ENCODE measurements around the gene SNHG17. TPM values are rescaled to one million over a fixed set of nuclear protein-coding genes. Genes with fewer than 3 reads are reported as not detected.
"Not testable (repeated sequence)": the region's sequence is repeated elsewhere in the genome, so short reads cannot be mapped to it uniquely, and the experiment has no call there.

SNHG17 gene
- total RNA-seq, 4 donors from 2014 or later = 6.0 to 12.2 (median 8.7) TPM

DNA sequence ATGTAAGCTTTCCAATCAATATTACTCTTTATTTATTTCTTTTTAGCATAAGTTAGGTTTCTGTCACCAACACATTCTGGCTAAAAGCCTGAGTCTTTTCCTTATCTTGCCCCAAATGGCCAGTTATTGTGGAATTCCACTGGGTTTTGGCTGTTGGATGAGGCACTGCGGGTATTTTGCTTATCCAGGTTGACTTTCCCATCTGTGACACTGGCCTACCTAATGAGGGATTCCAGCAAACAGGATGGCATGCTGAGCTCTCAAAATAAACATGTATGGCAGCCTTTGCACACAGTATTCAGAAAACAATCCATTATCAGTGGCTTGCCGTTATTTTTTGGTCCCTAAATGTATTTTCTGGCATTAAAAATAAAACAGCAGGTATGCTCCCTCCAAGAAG lies 31.0 kb upstream of the SNHG17 start:
- no peak for ATAC-seq
- in situ Hi-C loops (cut with MboI; ENCODE audit: low sequenced_read_pairs in 4 of 4) = no loop called here
- Histone ChIP-seq H3K27ac (no peak overlapping the region), H3K9me3 (no peaks in the 10 kb centered on the region), H3K27me3 (no peaks in the 10 kb centered on the region), H3K4me3 (no peak overlapping the region), H3K36me3 (no peaks in the 10 kb centered on the region), H3K4me1 (no peaks in the 10 kb centered on the region)
- intact Hi-C loops (cut with DNase I; ENCODE audit: low total_unique reads) = no loop called here
- no peak for TF ChIP-seq POLR2A (IDR thresholded peaks at IDR 0.05)
- TF ChIP-seq, protein P1, sequence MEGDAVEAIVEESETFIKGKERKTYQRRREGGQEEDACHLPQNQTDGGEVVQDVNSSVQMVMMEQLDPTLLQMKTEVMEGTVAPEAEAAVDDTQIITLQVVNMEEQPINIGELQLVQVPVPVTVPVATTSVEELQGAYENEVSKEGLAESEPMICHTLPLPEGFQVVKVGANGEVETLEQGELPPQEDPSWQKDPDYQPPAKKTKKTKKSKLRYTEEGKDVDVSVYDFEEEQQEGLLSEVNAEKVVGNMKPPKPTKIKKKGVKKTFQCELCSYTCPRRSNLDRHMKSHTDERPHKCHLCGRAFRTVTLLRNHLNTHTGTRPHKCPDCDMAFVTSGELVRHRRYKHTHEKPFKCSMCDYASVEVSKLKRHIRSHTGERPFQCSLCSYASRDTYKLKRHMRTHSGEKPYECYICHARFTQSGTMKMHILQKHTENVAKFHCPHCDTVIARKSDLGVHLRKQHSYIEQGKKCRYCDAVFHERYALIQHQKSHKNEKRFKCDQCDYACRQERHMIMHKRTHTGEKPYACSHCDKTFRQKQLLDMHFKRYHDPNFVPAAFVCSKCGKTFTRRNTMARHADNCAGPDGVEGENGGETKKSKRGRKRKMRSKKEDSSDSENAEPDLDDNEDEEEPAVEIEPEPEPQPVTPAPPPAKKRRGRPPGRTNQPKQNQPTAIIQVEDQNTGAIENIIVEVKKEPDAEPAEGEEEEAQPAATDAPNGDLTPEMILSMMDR (IDR thresholded peaks at IDR 0.05 in 4 of 5, conservative IDR thresholded peaks at IDR 0.05 in 1 of 5) = no peak
- no peak for DNase-seq

DNA sequence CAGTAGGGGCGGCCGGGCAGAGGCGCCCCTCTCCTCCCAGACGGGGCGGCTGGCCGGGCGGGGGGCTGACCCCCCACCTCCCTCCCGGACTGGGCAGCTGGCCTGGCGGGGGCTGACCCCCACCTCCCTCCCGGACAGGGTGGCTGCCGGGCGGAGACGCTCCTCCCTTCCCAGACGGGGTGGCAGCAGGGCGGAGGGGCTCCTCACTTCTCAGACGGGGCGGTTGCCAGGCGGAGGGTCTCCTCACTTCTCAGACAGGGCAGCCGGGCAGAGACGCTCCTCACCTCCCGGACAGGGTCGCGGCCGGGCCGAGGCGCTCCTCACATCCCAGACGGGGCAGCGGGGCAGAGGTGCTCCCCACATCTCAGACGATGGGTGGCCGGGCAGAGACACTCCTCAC lies 26.4 kb upstream of the SNHG17 start:
- H3K27ac ChIP-seq; DNase-seq; intact Hi-C loops (cut with DNase I; ENCODE audit: low total_unique reads); H3K36me3 ChIP-seq; H3K4me1 ChIP-seq; ATAC-seq; H3K9me3 ChIP-seq; H3K27me3 ChIP-seq; in situ Hi-C loops (cut with MboI; ENCODE audit: low sequenced_read_pairs in 4 of 4); H3K4me3 ChIP-seq: not testable (repeated sequence)

DNA sequence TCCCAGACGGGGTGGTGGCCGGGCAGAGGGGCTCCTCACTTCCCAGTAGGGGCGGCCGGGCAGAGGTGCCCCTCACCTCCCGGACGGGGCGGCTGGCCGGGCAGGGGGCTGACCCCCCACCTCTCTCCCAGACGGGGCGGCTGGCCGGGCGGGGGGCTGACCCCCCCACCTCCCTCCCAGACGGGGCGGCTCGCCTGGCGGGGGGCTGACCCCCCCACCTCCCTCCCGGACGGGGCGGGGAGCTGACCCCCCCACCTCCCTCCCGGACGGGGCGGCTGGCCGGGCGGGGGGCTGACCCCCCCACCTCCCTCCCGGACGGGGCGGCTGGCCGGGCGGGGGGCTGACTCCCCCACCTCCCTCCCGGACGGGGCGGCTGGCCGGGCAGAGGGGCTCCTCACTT lies 26.0 kb upstream of the SNHG17 start:
- H3K9me3 ChIP-seq; H3K4me3 ChIP-seq; H3K4me1 ChIP-seq; H3K27ac ChIP-seq; H3K36me3 ChIP-seq; intact Hi-C loops (cut with DNase I; ENCODE audit: low total_unique reads); DNase-seq; ATAC-seq; in situ Hi-C loops (cut with MboI; ENCODE audit: low sequenced_read_pairs in 4 of 4); H3K27me3 ChIP-seq: not testable (repeated sequence)

DNA sequence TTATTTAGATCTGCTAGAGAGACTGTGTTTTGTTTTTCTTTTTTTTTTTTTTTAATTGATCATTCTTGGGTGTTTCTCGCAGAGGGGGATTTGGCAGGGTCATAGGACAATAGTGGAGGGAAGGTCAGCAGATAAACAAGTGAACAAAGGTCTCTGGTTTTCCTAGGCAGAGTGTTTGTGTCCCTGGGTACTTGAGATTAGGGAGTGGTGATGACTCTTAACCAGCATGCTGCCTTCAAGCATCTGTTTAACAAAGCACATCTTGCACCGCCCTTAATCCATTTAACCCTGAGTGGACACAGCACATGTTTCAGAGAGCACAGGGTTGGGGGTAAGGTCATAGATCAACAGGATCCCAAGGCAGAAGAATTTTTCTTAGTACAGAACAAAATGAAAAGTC lies 25.5 kb upstream of the SNHG17 start:
- H3K27me3 ChIP-seq; H3K4me3 ChIP-seq; intact Hi-C loops (cut with DNase I; ENCODE audit: low total_unique reads); in situ Hi-C loops (cut with MboI; ENCODE audit: low sequenced_read_pairs in 4 of 4); DNase-seq; H3K4me1 ChIP-seq; ATAC-seq; H3K9me3 ChIP-seq; H3K27ac ChIP-seq; H3K36me3 ChIP-seq: not testable (repeated sequence)

DNA sequence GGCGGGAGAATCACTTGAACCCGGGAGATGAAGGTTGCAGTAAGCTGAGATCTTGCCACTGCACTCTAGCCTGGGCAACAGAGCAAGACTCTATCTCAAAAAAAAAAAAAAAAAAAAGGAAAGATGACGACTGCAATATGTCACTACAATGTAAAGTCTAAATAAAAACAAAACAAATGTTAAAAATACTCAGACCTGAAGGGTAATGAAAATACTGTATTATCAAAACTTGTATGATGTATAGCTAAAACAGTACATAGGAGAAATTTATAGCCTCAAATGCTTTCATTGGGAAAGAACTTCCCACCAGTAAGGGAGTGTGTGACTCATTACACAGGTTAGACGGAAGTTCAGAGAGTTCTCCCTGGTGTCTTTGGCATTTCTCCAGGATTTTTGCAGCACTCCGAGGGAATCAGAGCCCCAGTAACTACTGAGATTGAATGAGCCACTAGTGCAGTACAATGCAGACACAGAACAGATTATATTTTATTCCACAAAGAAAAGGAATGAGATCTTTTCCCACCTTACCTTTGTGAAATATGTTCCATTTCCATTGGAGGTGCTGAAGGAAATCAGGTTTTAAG lies 25.0 kb upstream of the SNHG17 start:
- in situ Hi-C loops (cut with MboI; ENCODE audit: low sequenced_read_pairs in 4 of 4) (no loop called here), intact Hi-C loops (cut with DNase I; ENCODE audit: low total_unique reads) (no loop called here)
- DNase-seq = no peak
- ATAC-seq = no peak
- Histone ChIP-seq H3K4me1 (no peaks in the 10 kb centered on the region), H3K27ac (no peak overlapping the region), H3K27me3 (no peaks in the 10 kb centered on the region), H3K36me3 (no peaks in the 10 kb centered on the region), H3K9me3 (no peaks in the 10 kb centered on the region), H3K4me3 (no peak overlapping the region)
- TF ChIP-seq POLR2A (IDR thresholded peaks at IDR 0.05) = no peak
- TF ChIP-seq, protein P1 (IDR thresholded peaks at IDR 0.05 in 4 of 5, conservative IDR thresholded peaks at IDR 0.05 in 1 of 5) = no peak

DNA sequence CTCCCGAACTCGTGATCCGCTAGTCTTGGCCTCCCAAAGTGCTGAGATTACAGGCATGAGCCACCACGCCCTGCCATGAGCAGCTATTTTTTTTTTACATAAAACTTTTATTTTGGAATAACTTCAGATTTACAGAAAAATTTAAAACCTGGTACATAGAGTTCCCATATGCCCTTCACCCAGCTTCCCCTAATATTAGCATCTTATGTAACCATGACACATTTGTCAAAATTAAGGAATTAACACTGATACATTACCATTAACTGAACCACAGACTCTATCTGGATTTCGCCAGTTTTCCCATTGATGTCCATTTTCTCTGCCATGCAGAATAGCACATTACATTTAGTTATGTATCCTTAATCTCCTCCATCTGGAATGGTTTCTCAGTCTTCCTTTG lies 23.2 kb upstream of the SNHG17 start:
- Histone ChIP-seq H3K27ac (no peak overlapping the region), H3K9me3 (no peaks in the 10 kb centered on the region), H3K4me3 (no peak overlapping the region), H3K4me1 (no peaks in the 10 kb centered on the region), H3K36me3 (no peaks in the 10 kb centered on the region), H3K27me3 (no peaks in the 10 kb centered on the region)
- ATAC-seq = no peak
- TF ChIP-seq POLR2A (IDR thresholded peaks at IDR 0.05) = no peak
- TF ChIP-seq, protein P1 (IDR thresholded peaks at IDR 0.05 in 4 of 5, conservative IDR thresholded peaks at IDR 0.05 in 1 of 5) = no peak
- no peak for DNase-seq
- intact Hi-C loops (cut with DNase I; ENCODE audit: low total_unique reads) = no loop called here
- in situ Hi-C loops (cut with MboI; ENCODE audit: low sequenced_read_pairs in 4 of 4) = no loop called here

Data from gastrocnemius medialis (tissue), 4 donors.